ENCODE data around the gene DGKG. TPM values are rescaled to one million over a fixed set of nuclear protein-coding genes. Genes with fewer than 3 reads are reported as not detected.

The DGKG gene
- total and polyA plus RNA-seq, 9 of the 15 experiments (the other 6 are each of a cell fraction or from before 2014, with no cell fraction given) = 0.01 to 0.36 (median 0.15) TPM

DNA sequence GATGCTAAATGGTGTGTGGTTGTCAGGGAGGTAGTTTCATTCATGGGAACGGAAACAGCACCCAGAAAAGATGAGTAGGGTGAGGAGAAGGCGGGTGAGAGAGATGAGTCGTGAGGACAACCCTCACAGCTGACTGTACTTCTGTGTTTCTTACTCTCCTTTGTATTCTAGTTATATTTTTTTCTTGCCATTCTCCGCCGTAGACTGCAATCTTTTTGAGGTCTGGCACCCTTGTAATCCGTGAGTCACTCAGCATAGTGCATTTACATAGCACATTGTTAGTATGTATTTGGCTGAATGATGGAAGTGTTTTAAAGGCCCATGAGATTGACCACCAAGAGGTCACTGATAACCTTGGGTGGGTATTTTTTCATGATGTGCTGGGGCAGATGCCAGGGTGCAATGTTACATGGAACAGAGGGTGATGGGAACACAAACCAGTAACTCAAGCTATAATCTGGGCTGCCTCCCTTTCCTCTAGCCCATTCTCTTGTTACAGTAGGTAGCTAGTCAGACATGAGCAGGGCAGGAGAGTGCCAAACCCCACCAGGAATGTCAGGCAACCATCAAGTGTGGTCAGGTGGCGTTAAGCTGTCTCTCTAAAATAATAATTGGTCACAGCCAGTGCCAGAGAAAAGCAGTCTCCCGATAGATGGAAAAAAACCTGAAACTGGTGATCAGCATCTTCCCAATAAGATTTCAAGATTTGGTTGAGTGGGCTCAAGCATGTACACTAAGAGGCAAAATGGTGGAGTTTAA, 18.8 kb upstream of the DGKG start:
- in situ Hi-C loops (cut with MboI) = no loop called here
- H3K36me3 ChIP-seq (ENCODE audit: control insufficient read depth, insufficient read depth, low read length) = no peaks in the 10 kb centered on the region
- H3K9me3 ChIP-seq (replicated peaks; ENCODE audit: control insufficient read depth, insufficient read depth, low read depth, low read length) = no peaks in the 10 kb centered on the region
- peaks cover 8 to 33% of the 10 kb centered on the region in 2 experiments; a peak in 4 of 5 replicates for H3K27me3 ChIP-seq (ENCODE audit: control insufficient read depth in 2 of 2, insufficient read depth in 2 of 2, low read length in 2 of 2)
- H3K4me2 ChIP-seq (ENCODE audit: insufficient read depth, low read length) = no peak overlapping the region
- BruUV-seq (replicated peaks) = no TSS peak
- intact Hi-C loops (cut with micrococcal nuclease) = no loop called here
- H2AFZ ChIP-seq (ENCODE audit: low read depth, low read length) = no peak overlapping the region
- ChIA-PET CTCF (ENCODE audit: low intra/inter-chr PET ratio) (no interaction called here), POLR2A (interaction anchor here (0.9 kb wide), 1 partner anchor 11 kb away, joined by 3 read pairs; no protein-coding TSS in a partner anchor)
- H3K9ac ChIP-seq (ENCODE audit: insufficient read depth in 1 of 2, low read depth in 2 of 2, low read length in 2 of 2) = no peak overlapping the region
- DNase-seq (ENCODE audit: extremely low read depth in 1 of 4, low spot score in 3 of 4) = no peak
- ATAC-seq = no peak
- H3K27ac ChIP-seq (ENCODE audit: extremely low read depth, low read depth, low read length) = no peak overlapping the region
- peaks cover 3% of the 10 kb centered on the region for H3K9me1 ChIP-seq (ENCODE audit: control insufficient read depth, insufficient read depth, low read length)
- H3K79me2 ChIP-seq (ENCODE audit: control insufficient read depth, insufficient read depth, low read length) = no peaks in the 10 kb centered on the region
- 5% methylated on average over 8 of the region's 8 CpGs for WGBS (ENCODE audit: insufficient coverage, low coverage, missing lambda C conversion rate)
- H3K4me1 ChIP-seq (replicated peaks in 1 of 2; ENCODE audit: control insufficient read depth in 2 of 2, insufficient read depth in 2 of 2, low read length in 2 of 2) = no peaks in the 10 kb centered on the region
- FAIRE-seq = no peak
- H3K4me3 ChIP-seq = no peak overlapping the region
- H4K20me1 ChIP-seq (replicated peaks; ENCODE audit: control insufficient read depth, insufficient read depth, low read length) = no peaks in the 10 kb centered on the region
- TF ChIP-seq COPS2 (conservative IDR thresholded peaks at IDR 0.05) = no peak
- TF ChIP-seq, protein P1, sequence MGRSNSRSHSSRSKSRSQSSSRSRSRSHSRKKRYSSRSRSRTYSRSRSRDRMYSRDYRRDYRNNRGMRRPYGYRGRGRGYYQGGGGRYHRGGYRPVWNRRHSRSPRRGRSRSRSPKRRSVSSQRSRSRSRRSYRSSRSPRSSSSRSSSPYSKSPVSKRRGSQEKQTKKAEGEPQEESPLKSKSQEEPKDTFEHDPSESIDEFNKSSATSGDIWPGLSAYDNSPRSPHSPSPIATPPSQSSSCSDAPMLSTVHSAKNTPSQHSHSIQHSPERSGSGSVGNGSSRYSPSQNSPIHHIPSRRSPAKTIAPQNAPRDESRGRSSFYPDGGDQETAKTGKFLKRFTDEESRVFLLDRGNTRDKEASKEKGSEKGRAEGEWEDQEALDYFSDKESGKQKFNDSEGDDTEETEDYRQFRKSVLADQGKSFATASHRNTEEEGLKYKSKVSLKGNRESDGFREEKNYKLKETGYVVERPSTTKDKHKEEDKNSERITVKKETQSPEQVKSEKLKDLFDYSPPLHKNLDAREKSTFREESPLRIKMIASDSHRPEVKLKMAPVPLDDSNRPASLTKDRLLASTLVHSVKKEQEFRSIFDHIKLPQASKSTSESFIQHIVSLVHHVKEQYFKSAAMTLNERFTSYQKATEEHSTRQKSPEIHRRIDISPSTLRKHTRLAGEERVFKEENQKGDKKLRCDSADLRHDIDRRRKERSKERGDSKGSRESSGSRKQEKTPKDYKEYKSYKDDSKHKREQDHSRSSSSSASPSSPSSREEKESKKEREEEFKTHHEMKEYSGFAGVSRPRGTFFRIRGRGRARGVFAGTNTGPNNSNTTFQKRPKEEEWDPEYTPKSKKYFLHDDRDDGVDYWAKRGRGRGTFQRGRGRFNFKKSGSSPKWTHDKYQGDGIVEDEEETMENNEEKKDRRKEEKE (IDR thresholded peaks at IDR 0.05; ENCODE audit: borderline replicate concordance in 1 of 2, control insufficient read depth in 1 of 2, low read depth in 2 of 2, low read length in 1 of 2) = no peak
- TF ChIP-seq PYGO2 (tag; IDR thresholded peaks at IDR 0.05) = no peak
- TF ChIP-seq, protein P2, sequence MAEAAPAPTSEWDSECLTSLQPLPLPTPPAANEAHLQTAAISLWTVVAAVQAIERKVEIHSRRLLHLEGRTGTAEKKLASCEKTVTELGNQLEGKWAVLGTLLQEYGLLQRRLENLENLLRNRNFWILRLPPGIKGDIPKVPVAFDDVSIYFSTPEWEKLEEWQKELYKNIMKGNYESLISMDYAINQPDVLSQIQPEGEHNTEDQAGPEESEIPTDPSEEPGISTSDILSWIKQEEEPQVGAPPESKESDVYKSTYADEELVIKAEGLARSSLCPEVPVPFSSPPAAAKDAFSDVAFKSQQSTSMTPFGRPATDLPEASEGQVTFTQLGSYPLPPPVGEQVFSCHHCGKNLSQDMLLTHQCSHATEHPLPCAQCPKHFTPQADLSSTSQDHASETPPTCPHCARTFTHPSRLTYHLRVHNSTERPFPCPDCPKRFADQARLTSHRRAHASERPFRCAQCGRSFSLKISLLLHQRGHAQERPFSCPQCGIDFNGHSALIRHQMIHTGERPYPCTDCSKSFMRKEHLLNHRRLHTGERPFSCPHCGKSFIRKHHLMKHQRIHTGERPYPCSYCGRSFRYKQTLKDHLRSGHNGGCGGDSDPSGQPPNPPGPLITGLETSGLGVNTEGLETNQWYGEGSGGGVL (CRISPR knock-in tag; IDR thresholded peaks at IDR 0.05) = no peak
- no peak for TF ChIP-seq SRSF1 (IDR thresholded peaks at IDR 0.05; ENCODE audit: low read depth, low read length)
- no peak for TF ChIP-seq HDAC8 (tag; IDR thresholded peaks at IDR 0.05)
- TF ChIP-seq, protein P3, sequence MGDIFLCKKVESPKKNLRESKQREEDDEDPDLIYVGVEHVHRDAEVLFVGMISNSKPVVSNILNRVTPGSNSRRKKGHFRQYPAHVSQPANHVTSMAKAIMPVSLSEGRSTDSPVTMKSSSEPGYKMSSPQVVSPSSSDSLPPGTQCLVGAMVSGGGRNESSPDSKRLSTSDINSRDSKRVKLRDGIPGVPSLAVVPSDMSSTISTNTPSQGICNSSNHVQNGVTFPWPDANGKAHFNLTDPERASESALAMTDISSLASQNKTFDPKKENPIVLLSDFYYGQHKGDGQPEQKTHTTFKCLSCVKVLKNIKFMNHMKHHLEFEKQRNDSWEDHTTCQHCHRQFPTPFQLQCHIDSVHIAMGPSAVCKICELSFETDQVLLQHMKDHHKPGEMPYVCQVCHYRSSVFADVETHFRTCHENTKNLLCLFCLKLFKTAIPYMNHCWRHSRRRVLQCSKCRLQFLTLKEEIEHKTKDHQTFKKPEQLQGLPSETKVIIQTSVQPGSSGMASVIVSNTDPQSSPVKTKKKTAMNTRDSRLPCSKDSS (IDR thresholded peaks at IDR 0.05; ENCODE audit: low read depth, partially characterized antibody) = no peak
- TF ChIP-seq RBM39 (optimal IDR thresholded peaks at IDR 0.05; ENCODE audit: low read depth, low read length) = no peak
- no peak for TF ChIP-seq FOXM1 (IDR thresholded peaks at IDR 0.05; ENCODE audit: low read depth)
- TF ChIP-seq FOXM1 (CRISPR knock-in tag; IDR thresholded peaks at IDR 0.05; ENCODE audit: low read depth) = no peak
- TF ChIP-seq EP300 (IDR thresholded peaks at IDR 0.05; ENCODE audit: low read length) = no peak
- TF ChIP-seq ZZZ3 (IDR thresholded peaks at IDR 0.05) = no peak
- TF ChIP-seq, protein P4, sequence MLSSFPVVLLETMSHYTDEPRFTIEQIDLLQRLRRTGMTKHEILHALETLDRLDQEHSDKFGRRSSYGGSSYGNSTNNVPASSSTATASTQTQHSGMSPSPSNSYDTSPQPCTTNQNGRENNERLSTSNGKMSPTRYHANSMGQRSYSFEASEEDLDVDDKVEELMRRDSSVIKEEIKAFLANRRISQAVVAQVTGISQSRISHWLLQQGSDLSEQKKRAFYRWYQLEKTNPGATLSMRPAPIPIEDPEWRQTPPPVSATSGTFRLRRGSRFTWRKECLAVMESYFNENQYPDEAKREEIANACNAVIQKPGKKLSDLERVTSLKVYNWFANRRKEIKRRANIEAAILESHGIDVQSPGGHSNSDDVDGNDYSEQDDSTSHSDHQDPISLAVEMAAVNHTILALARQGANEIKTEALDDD (IDR thresholded peaks at IDR 0.05) = no peak
- TF ChIP-seq CHCHD3 (CRISPR knock-in tag; IDR thresholded peaks at IDR 0.05) = no peak
- no peak for TF ChIP-seq SIN3B (IDR thresholded peaks at IDR 0.05; ENCODE audit: low read depth)
